Smooth muscle cell (in vitro differentiated cells): ENCODE results near the gene ANAPC2. TPM values are rescaled to one million over a fixed set of nuclear protein-coding genes. Genes with fewer than 3 reads are reported as not detected.

Source experiments
- DNase-seq: peaks from one replicate; lab custom pipeline; 2025; ENCODE audit not compliant: unreplicated experiment; lab: John Stamatoyannopoulos, UW
- H2AFZ ChIP-seq: fragments of 200-600 bp; sonication (generic); 2 replicates; pipeline ENCODE4 v1.6.0; 2016; ENCODE audit warnings: antibody characterized with exemption, low read depth, mild to moderate bottlenecking
- H3F3A ChIP-seq: fragments of 200-600 bp; sonication (generic); 2 replicates; pipeline ENCODE4 v1.6.0; 2017; ENCODE audit warnings: antibody characterized with exemption, low read depth
- H3K27ac ChIP-seq: fragments of 200-600 bp; sonication (generic); 2 replicates; pipeline ENCODE4 v1.5.1; 2016; ENCODE audit warnings: low read depth, mild to moderate bottlenecking
- H3K27me3 ChIP-seq: fragments of 200-600 bp; sonication (generic); 2 replicates; pipeline ENCODE4 v1.6.1; 2016; ENCODE audit warnings: low read depth, mild to moderate bottlenecking
- H3K36me3 ChIP-seq: fragments of 200-600 bp; sonication (generic); 2 replicates; pipeline ENCODE4 v1.5.1; 2016; ENCODE audit warnings: low read depth
- H3K4me1 ChIP-seq: fragments of 200-600 bp; sonication (generic); 2 replicates; pipeline ENCODE4 v1.5.1; 2016; ENCODE audit warnings: low read depth
- H3K4me2 ChIP-seq: fragments of 200-600 bp; sonication (generic); 2 replicates; pipeline ENCODE4 v1.6.0; 2016; ENCODE audit warnings: mild to moderate bottlenecking
- H3K4me3 ChIP-seq: fragments of 200-600 bp; sonication (generic); 2 replicates; pipeline ENCODE4 v1.5.1; 2016; ENCODE audit warnings: mild to moderate bottlenecking
- H3K79me2 ChIP-seq: fragments of 200-600 bp; sonication (generic); 2 replicates; pipeline ENCODE4 v1.6.0; 2016; ENCODE audit warnings: low read depth, mild to moderate bottlenecking
- H3K9ac ChIP-seq: fragments of 200-600 bp; sonication (generic); 2 replicates; pipeline ENCODE4 v1.6.0; 2016; ENCODE audit warnings: low read depth
- H3K9me3 ChIP-seq: fragments of 200-600 bp; sonication (generic); replicated peaks from 2 replicates; pipeline ENCODE4 v1.5.1; 2016; ENCODE audit warnings: low read depth
- H4K20me1 ChIP-seq: fragments of 200-600 bp; sonication (generic); 2 replicates; pipeline ENCODE4 v1.6.0; 2016; ENCODE audit warnings: low read depth
- CTCF ChIP-seq: fragments of 200-600 bp; sonication (generic); IDR thresholded peaks from 2 replicates; pipeline ENCODE4 v1.5.1; 2017; ENCODE audit warnings: borderline replicate concordance, mild to moderate bottlenecking, antibody characterized with exemption; ENCODE audit not compliant: insufficient read depth, poor library complexity, severe bottlenecking
- WGBS: methylation state at CpG from one replicate; pipeline ENCODE4 v1.1.7; 2016; ENCODE audit warnings: low lambda C conversion rate; 5-methylcytosine and 5-hydroxymethylcytosine counted together
- polyA plus RNA-seq: library from polyadenylated mRNA; unstranded; fragments of >200 nt; fragmentation: Nextera tagmentation; extraction: Ambion mirVana; gene quantifications from 2 replicates; pipeline ENCODE4 v1.2.1, GENCODE V29; 2016
- total RNA-seq: library from RNA; depleted of rRNA; stranded (reverse); fragments of >200 nt; gene quantifications from 2 replicates; pipeline ENCODE4 v1.2.3, GENCODE V29; 2014

Gene ANAPC2
- total and polyA plus RNA-seq, 2 experiments from 2014 or later = 6.6 to 12.6 TPM

DNA sequence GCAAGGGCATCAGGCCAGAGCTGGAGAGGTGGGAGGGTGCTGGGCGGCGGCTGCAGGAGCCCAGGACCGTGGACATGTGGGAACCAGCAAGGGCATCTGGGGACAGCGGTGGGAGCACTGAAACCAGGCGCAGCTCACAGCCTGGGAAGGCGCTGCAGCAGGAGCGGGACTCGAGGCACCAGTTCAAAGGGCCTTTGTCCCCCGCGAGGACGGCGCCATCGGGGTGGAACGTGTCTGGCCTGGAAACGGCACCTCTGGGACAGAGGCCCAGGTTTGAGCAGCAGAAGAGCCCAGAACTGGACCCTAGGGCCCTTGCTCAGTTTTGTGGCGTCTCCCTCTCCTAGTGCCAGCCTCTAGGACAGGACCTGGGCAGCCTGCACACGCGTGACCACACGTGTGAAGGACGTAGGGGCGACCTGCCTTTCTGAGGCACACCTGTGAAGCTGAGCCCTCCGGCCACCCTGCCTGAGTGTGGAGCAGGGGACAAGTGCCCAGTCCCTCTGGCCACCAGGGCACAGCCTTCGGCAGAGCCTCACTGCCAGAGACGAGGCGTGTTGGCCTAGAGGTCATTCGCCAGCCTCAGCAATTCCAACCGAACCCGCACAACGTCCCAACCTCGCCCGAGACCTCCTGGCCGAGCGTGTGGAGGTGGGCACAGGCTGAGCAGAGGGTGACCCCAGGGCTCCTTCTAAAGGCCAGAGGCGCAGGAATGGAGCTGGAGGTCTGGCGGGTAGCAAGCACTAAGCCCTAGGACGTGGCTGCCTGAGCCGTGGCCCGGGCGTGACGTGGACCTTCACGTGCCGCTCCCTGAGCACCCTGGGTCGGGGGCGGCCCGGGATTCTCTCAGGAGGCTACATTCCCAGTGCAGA is 14.3 kb downstream of the ANAPC2 start:
- H3K27me3 ChIP-seq = peaks cover 34% of the 10 kb centered on the region
- H3K36me3 ChIP-seq = no peaks in the 10 kb centered on the region
- WGBS = 91% methylated on average over 45 of the region's 45 CpGs

GRCh38 chr9:137172901-137173795 is 15.2 kb downstream of the ANAPC2 start:
- Histone ChIP-seq H3K4me3 (no peak overlapping the region), H3K4me1 (no peaks in the 10 kb centered on the region), H3K9ac (no peak overlapping the region), H3K4me2 (no peak overlapping the region), H3K79me2 (no peaks in the 10 kb centered on the region), H3K27ac (no peak overlapping the region), H3K9me3 (no peaks in the 10 kb centered on the region), H3K27me3 (peaks cover 43% of the 10 kb centered on the region), H3K36me3 (no peaks in the 10 kb centered on the region), H2AFZ (no peak overlapping the region), H4K20me1 (no peaks in the 10 kb centered on the region), H3F3A (no peaks in the 10 kb centered on the region)
- 84% methylated on average over 20 of the region's 21 CpGs for WGBS
- TF ChIP-seq CTCF = no peak
- DNase-seq = no peak

More for the DNA sequence above, 14.3 kb downstream of the ANAPC2 start:
- H2AFZ ChIP-seq = no peak overlapping the region
- H3K27ac ChIP-seq = no peak overlapping the region
- H4K20me1 ChIP-seq = no peaks in the 10 kb centered on the region
- no peaks in the 10 kb centered on the region for H3K9me3 ChIP-seq
- no peak overlapping the region for H3K4me2 ChIP-seq
- no peak for TF ChIP-seq CTCF
- no peaks in the 10 kb centered on the region for H3F3A ChIP-seq
- no peak overlapping the region for H3K4me3 ChIP-seq
- H3K9ac ChIP-seq = no peak overlapping the region
- H3K79me2 ChIP-seq = no peaks in the 10 kb centered on the region
- no peak for DNase-seq
- no peaks in the 10 kb centered on the region for H3K4me1 ChIP-seq

GRCh38 chr9:137171149-137171900 is 17.0 kb downstream of the ANAPC2 start:
- Histone ChIP-seq H2AFZ (no peak overlapping the region), H3K9ac (no peak overlapping the region), H3K27me3 (peaks cover 62% of the 10 kb centered on the region), H3K4me2 (no peak overlapping the region), H3F3A (no peaks in the 10 kb centered on the region), H3K4me3 (no peak overlapping the region), H3K36me3 (no peaks in the 10 kb centered on the region), H3K27ac (no peak overlapping the region), H3K79me2 (no peaks in the 10 kb centered on the region), H4K20me1 (no peaks in the 10 kb centered on the region), H3K4me1 (no peaks in the 10 kb centered on the region), H3K9me3 (no peaks in the 10 kb centered on the region)
- 88% methylated on average over 21 of the region's 22 CpGs for WGBS
- no peak for DNase-seq
- no peak for TF ChIP-seq CTCF
